Measurements from ENCODE around the gene EXOC2. TPM values are rescaled to one million over a fixed set of nuclear protein-coding genes. Genes with fewer than 3 reads are reported as not detected.
A peak's percentile ranks its signal among the peaks of the same experiment; 100 is the strongest.
"Not testable (repeated sequence)": the region's sequence is repeated elsewhere in the genome, so short reads cannot be mapped to it uniquely, and the experiment has no call there.

EXOC2 gene
- total RNA-seq, 1 donor from 2014 or later, result 27.2 TPM

DNA sequence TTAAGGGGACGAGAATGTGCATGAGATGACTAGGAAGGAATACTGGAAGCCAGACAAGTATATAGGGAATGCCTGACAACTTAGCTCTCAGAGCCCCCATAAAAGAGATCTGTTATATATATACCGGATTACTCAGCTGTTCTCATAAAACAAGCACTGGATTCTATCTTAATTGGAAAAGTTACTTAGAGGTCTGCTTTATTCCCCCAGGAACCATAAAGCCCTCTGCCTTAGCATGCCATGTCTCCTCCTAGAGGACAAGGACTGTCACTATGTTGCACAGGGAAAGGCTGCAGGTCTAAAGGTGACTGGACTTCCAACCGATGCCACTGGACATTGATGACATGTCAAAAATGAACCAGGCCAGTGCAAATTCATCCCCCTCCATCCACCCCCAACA is 6.4 kb downstream of the EXOC2 start:
- intact Hi-C loops (cut with DNase I), result no loop called here
- ATAC-seq (peak; percentile 56), DNase-seq (ENCODE audit: low spot score) (no peak)

DNA sequence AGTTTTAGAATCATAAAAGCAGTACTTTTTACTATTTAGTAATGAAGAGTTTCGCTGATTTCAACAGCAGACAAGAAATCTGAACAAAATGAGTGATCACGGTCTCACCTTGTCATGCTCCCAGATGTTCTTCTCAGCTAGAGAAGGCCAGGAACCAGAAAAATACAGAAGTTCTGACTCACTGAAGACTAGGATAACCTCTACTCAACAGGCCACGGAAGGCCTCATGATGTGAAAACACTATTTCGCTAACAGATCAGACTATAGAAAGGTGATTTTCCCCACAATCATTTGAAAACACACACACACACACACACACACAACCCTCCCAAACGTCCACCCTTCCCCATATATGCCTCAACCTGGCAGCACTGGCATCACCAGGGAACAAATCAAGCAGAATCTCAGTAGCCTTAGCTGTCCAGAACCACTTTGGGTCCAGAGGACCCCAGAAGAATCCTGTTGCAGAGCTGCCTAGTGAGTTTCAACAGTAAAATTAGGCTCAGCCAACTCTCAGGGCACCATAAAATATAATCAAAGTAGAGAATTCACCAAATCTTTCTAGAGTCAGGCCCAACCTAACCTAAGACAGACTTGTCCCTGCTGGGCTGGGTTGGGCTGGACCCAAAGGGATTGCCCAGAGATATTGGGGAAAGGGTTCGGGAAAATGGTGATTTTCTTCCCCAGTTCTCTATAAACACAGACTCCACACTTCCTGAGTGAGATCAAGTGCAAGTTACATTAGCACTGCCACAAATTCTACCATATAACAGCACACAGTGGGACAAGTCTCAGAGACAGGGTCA is 7.9 kb downstream of the EXOC2 start:
- intact Hi-C loops (cut with DNase I), result no loop called here
- DNase-seq (ENCODE audit: low spot score), result no peak
- peak; percentile 55 for ATAC-seq

DNA sequence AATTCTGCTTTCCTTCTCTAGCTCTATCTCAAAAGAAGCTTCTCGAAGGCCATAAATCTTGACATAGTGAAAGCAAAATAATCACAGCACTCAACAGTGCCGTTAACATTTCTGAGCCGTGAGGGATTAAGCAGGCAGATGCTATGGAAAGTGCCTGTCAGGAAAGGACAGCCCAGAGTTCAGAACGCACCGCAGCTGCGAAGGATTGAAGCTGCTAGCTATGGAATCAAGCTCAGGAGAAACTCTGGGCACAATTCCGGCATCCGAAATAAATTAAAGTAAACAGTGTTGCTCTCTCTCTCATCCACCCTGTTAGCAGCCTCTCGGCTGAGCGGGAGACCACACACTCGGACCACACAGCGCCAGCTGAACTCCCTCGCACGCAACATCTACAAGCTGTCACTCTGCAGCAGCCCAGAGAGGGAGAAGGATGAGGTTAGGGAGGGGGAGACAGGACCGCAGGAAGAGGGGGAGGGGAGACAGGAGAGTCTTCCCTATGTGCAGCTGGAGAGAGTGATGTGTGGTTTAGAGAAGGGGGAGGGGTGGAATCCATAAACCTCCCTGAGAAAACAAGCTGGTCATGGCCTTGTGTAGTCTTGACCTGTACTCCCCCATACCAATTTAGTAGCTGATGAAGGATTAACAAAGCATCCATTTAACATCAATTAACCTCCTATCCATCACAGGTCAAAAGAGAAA is 9.0 kb downstream of the EXOC2 start:
- ATAC-seq, result peak; percentile 86
- intact Hi-C loops (cut with DNase I), result no loop called here
- no peak for DNase-seq (ENCODE audit: low spot score)

DNA sequence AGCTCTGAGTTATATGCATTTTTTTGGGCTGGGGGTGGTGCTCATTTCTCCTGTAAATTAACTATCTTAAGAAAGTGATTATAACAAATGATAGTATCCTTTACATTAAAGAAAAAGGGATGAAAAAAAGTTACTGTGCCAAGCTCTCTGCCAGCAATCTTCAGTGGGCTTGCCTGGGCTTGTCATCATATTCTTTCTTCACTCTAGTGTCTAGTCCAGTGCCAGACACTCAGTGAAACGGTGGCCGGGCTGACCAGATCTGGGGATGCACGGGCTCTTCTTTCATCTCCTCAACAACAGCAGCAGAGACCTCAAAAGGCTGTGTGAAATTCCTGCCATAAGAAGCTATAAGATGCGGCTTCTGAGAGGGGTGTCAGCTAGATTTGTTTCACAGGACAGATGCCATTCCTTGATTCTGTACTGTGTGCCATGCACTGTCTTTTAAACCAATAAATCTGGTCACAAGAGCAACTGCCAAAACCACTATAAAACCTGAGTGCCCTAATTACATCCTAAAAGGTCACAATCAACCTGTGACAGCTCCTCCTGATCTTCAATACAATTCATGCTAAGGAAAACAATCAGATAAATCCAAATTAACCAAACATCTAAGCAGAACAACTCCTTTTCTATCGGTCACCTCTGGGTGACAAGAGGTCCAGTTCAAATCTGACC is 12.1 kb downstream of the EXOC2 start:
- ATAC-seq (no peak), DNase-seq (ENCODE audit: low spot score) (no peak)
- intact Hi-C loops (cut with DNase I), result no loop called here

DNA sequence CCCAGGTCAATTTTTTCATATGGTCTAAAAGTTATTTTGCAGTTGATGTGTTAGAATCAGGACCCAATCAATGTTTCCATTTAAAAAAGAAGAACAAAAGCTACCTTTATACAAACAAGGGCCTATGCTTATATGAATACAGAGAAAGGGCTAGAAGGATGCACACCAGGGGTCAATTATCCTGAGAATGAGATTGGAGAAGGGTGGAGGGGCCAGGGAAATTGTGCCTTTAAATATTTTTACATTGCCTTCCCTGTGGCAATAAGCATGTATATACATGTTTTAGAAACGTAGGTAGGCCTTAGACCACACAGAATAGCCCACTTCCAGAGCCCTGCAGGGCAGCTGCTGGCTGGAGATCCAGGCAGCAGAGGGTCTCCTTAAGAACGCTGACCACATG is 12.7 kb downstream of the EXOC2 start:
- no peak for DNase-seq (ENCODE audit: low spot score)
- intact Hi-C loops (cut with DNase I), result no loop called here
- no peak for ATAC-seq

DNA sequence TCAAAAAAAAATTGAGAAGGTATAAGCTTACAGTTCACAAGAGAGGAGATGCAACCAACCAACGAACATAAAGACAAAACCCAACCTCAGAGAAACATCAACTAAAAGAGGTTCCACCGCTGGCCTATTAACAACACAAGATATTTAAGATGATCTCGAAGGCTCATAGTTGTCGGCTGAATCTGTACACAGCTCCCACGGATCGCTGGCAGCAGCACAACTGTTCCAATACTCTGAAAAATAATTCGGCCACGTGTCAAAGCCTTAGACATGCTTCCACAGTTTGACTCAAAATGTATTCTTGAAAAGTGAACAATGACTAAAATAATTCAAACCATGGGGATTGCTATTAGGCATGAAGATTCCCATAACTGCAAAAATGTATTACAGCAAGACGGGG is 13.7 kb downstream of the EXOC2 start:
- ATAC-seq (no peak), DNase-seq (ENCODE audit: low spot score) (no peak)
- intact Hi-C loops (cut with DNase I), result no loop called here

DNA sequence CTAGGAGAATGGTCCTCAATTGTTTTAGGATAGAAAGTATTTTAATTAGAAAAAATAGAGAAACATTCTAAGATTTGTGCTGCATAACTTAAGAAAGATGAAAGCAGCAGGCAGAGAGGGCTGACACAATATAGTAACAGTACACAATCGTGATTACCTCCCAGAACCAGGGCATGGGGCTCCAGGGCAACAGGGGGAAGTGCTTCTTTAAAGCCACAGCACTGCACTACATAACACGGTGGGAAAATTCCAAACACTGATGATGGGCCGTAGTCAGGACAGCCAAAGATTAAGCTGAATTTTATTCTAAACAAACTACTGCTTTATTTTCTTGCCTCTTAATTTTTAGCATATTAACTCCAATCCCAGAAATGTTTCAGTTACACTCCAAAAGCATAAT is 14.4 kb downstream of the EXOC2 start:
- DNase-seq (ENCODE audit: low spot score) (no peak), ATAC-seq (no peak)
- intact Hi-C loops (cut with DNase I), result no loop called here

DNA sequence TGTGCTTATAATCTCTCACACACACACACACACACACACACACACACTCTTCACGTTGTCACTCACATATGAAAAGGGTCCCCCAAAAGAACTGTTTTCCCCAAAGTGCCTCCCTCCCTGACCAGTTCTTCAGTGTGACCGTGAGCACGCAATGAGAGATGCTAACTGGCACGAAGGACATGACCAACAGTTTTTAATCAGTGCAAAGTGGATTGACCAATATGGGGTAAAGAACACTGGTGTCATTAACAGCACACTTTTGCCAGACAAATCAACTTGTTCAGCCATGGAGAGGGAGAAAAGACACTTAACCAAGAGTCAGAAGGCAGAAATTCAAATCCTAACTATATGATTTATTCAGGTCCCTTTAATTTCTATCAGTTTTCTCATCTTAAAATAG is 15.0 kb downstream of the EXOC2 start:
- ATAC-seq (no peak), DNase-seq (ENCODE audit: low spot score) (no peak)
- intact Hi-C loops (cut with DNase I), result no loop called here

DNA sequence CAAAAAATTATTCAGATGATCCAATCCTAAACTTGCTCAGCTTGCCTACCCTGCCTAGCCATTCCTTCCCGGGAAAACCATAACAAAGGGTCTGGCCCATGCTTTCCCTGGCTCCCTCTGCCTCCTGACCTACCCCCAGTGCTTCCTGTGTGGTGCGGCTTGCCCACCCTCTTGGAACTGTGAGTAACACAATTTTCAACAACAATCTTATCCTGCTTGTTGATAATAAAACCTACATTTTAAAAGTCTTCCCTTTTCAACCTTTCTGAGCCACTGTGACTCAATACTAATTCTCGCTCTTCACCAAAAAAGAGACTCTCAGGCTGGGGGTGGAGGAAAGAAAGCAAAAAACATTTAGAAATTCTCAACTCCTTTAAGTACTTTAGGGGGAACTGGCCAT is 18.0 kb downstream of the EXOC2 start:
- no peak for DNase-seq (ENCODE audit: low spot score)

DNA sequence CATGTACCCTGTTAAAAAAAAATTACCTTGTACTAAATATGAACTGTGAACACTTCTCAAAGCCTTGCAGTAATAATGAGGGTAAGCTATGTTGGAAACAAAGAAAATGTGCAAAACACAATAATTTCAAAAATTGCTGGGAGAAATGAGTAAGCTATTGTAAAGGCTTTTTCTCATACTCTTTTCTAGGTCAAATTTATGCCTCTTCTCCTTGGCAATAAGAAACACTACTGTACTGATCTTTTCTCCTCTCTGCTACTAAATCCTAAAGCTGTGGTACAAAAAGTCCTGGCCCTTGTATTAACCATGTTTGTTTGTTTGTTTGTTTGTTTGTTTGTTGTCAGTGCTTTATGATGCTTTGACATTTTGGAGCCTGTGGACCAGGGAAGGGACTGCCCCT is 18.5 kb downstream of the EXOC2 start:
- intact Hi-C loops (cut with DNase I), result no loop called here
- no peak for ATAC-seq
- no peak for DNase-seq (ENCODE audit: low spot score)

More for the DNA sequence above, 18.0 kb downstream of the EXOC2 start:
- ATAC-seq, result no peak
- intact Hi-C loops (cut with DNase I), result no loop called here

DNA sequence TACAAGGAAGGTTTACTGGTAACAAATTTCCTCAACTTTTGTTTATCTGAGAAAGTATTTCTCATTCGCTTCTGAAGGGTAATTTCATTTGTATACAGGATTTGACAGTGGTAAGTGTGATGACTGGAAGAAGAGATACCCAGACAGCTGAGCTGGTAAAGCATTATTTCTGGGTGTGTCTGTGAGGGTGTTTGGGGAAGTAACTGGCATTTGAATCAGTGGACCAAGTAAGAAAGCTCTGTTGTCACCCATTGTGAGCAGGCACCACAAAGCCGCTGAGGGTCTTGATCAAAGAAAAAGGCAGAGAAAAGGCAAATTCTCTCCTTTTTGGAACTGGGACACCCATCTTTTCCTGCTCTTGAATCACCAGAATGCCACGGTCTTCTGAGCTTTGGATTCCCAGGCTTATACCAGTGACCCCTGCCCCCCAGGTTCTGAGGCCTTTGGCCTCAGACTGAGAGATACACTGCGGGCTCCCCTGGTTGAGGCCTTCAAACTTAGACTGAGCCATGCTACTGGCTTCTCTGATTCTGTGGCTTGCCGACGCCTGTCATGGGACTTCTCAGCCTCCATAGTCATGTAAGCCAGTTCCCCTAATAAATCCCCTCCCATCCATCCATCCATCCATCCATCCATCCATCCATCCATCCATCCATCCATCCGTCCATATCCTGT is 25.5 kb downstream of the EXOC2 start:
- intact Hi-C loops (cut with DNase I), result no loop called here
- ATAC-seq, result no peak
- no peak for DNase-seq (ENCODE audit: low spot score)

DNA sequence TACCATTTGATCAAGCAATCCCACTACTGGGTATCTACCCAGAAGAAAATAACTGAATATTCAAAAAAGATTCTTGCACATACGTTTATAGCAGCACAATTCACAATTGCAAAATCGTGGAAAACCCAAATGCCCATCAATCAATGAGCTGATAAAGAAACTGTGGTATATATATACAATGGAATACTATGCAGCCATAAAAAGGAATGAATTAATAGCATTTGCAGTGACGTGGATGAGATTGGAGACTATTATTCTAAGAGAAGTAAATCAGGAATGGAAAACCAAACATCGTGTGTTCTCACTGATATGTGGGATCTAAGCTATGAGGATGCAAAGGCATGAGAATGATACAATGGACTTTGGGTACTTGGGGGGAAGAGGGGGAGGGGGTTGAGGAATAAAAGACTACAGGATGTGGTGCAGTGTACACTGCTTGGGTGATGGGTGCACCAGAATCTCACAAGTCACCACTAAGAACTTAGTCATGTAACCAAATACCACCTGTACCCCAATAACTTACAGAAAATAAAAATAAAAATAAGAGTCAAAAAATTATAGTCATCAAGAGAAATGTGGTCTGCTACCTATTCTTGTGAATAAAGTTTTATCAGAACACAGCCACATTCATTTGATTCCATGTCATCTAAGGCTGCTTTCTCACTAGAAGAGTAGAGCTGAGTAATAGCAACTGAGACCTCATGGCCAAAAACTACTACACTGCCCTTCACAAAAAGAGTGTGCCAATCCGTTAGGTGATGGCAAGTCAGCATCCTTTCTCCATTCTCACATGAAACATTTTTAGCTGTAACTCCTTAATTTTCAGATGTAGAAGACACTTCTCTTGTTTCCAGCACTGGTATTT is 27.3 kb downstream of the EXOC2 start:
- DNase-seq (ENCODE audit: low spot score) (no peak), ATAC-seq (no peak)
- intact Hi-C loops (cut with DNase I), result no loop called here

DNA sequence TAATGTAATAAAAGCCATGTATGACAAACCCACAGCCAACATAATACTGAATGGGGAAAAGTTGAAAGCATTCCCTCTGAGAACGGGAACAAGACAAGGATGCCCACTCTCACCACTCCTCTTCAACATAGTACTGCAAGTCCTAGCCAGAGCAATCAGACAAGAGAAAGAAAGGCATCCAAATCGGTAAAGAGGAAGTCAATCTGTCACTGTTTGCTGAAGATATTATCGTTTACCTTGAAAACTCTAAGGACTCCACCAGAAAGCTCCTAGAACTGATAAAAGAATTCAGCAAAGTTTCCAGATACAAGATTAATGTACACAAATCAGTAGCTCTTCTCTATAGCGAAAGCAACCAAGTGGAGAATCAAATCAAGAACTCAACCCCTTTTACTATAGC is 29.2 kb downstream of the EXOC2 start:
- ATAC-seq; intact Hi-C loops (cut with DNase I); DNase-seq (ENCODE audit: low spot score): not testable (repeated sequence)

DNA sequence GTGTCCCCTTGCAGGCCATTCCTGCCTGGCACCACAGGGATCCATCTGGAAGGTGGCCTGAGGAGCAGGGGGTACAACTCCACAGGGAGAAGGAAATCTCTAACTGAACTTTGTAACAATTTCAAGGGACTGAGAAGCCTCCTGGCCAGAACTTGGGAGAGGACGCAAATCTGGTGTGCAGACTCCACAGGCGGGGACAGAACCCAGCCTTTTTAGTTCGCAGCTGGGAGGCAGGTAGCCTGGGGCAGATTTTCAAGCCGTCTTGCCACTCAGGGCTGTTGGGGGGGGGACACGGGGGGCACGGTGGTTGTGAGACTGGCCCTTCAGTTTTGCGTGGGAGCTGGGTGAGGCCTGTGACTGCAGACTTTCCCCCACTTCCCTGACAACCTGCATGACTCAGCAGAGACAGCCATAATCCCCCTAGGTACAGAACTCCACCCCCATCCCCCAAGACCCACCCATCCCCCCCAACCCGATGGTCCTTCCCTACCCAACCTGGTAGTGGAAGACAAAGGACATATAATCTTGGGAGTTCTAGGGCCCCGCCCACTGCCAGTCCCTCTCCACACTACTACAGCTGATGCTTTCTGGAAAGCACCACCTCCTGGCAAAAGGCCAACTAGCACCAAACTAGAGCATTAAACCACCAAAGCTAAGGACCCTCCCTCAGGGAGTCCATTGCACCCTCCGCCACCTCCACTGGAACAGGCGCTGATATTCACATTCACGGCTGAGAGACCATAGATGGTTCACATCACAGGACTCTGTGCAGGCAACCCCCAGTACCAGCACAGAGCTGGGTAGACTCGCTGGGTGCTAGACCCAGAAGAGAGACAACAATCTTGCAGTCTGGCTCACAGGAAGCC is 33.0 kb downstream of the EXOC2 start:
- no peak for DNase-seq (ENCODE audit: low spot score)
- intact Hi-C loops (cut with DNase I), result no loop called here
- ATAC-seq, result no peak

DNA sequence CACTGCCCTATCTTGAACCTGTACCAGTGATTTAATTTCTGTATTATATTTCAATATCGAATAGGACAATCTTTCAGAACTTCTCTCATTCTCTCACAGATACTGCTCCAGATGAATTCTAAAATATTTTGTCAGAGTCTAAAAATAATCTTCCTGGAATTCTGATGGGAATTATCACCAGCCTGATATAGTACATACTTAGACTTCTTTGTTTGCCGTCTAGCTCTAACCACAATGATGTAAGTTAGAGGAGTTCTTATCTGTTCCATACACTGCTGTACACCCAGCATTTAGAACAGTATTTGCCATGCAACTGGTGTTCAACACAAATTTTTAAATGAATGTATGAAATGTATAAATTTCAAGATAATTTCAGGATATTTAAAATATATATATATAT is 34.7 kb downstream of the EXOC2 start:
- no peak for DNase-seq (ENCODE audit: low spot score)
- peak; percentile 55 for ATAC-seq
- intact Hi-C loops (cut with DNase I), result no loop called here

DNA sequence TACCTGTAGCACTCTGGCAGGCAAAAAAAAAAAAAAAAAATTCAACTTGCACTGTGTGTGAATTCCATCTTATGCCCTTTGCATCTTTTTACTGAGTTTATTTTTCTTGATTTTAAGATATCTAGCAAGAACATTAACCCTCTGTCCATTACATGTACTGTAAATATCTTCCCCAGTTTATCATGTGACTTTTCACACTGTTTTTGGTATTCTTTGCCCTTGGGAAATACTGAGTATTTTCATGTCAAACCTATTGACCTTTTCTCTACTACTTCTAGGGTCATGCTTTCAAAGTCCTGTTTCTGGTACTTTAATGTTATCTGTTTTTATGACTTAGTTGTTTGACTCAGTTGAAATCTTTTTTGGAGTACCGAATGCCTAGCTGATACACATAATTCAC is 35.2 kb downstream of the EXOC2 start:
- DNase-seq (ENCODE audit: low spot score), result no peak
- ATAC-seq, result no peak
- intact Hi-C loops (cut with DNase I), result no loop called here

DNA sequence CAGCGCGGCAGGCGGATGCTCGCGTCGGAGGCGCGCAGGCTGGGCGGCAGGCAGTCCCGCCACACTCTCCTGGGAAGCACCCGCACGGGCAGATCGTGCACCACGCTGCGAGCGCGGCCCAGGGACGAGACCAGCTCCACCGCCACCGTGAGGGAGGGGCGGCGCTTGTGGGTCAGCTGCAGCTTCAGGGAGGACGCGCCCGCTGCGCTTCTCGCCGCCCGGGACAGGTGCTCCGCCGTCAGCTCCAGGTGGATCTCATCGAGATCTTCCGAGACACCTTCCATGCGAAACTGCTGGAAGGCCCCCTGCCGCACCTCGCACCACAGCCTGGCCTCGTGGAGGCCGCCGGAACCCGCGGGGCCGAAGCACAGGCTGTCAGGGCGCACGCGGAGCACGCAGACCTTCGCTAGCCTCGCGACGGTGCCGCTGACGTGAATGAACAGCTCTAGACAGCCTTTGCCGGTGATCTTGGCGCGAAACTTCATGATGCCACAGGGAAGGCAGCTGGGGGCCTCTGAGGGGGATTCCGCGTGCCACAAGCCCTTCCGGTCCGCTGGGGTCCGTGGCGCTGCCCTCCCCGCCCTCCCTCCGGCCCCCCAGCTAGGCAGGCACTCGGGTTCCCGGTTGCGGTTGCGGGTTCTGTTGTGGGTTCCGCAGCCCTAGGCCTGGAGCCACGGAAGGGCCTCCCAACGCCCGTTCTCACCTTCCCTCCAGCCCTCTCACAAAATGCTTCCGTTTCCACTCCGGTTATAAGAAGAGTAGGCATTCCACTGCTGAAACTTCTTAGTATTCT is 36.3 kb downstream of the EXOC2 start, which contains the start of gene HUS1B:
TSS of gene HUS1B (minus strand) at position 641 of the 793 bp plus-strand sequence. CDS start at position 485, 156 bp downstream.
- intact Hi-C loops (cut with DNase I), result no loop called here
- no peak for ATAC-seq
- no peak for DNase-seq (ENCODE audit: low spot score)
